HCT116 (cell line): ENCODE data around the gene MEIKIN.

Experiments
- CTCF ChIP-seq, 3 experiments: fragments of 200-600 bp in 1 of 3; sonication (generic) in 1 of 3; IDR thresholded peaks in 2 of 3; conservative IDR thresholded peaks in 1 of 3; 2 replicates each; pipeline ENCODE4 v1.5.1; 2012 to 2017; ENCODE audit warnings: low read depth in 2 of 3, low read length in 2 of 3, antibody characterized with exemption in 1 of 3, borderline replicate concordance in 1 of 3, control low read depth in 1 of 3, mild to moderate bottlenecking in 1 of 3, mixed read lengths in 1 of 3, mixed run types in 1 of 3, moderate library complexity in 1 of 3; ENCODE audit not compliant: insufficient read depth in 1 of 3
- EGR1 ChIP-seq: IDR thresholded peaks from 2 replicates; pipeline ENCODE4 v1.6.1; 2012; ENCODE audit warnings: low read depth
- ELF1 ChIP-seq: IDR thresholded peaks from 2 replicates; pipeline ENCODE4 v1.6.1; 2012; ENCODE audit warnings: low read depth, borderline replicate concordance
- POLR2AphosphoS5 ChIP-seq: IDR thresholded peaks from 2 replicates; pipeline ENCODE4 v1.6.1; 2011; ENCODE audit warnings: mild to moderate bottlenecking, low read depth, low read length, moderate library complexity
- SP1 ChIP-seq: IDR thresholded peaks from 2 replicates; pipeline ENCODE4 v1.6.1; 2012; ENCODE audit warnings: low read depth
- ZBTB33 ChIP-seq: IDR thresholded peaks from 2 replicates; pipeline ENCODE4 v1.6.1; 2011; ENCODE audit warnings: mild to moderate bottlenecking, low read length, moderate library complexity; ENCODE audit not compliant: insufficient replicate concordance; ENCODE audit errors: extremely low read depth

- TF ChIP-seq ELF1 (no peak), CTCF (IDR thresholded peaks at IDR 0.05 in 2 of 3, conservative IDR thresholded peaks at IDR 0.05 in 1 of 3; ENCODE audit: borderline replicate concordance in 1 of 3, insufficient read depth in 1 of 3, low read depth in 2 of 3, low read length in 2 of 3) (no peak), SP1 (no peak), POLR2AphosphoS5 (no peak), EGR1 (no peak), ZBTB33 (no peak)
Measured at GRCh38 chr5:131879705-131880104, 65.8 kb downstream of the MEIKIN start.
